Stomach (tissue), 9 donors: ENCODE measurements around the gene CBR3. TPM values are rescaled to one million over a fixed set of nuclear protein-coding genes. Genes with fewer than 3 reads are reported as not detected.
A peak's percentile ranks its signal among the peaks of the same experiment; 100 is the strongest.

Source experiments
- DNase-seq, 2 donors: peaks; one replicate each; pipeline versions ENCODE4 v3.0.0 to v3.0.0-alpha.2; 2013 to 2019
- H3K27ac ChIP-seq, 5 donors: fragments of 200-600 bp in 4 of 5; sonication (generic) in 4 of 5; one replicate each; pipeline ENCODE4 v1.5.1; 2013 to 2019; ENCODE audit warnings: mild to moderate bottlenecking in 1 of 5, moderate library complexity in 1 of 5
- H3K27me3 ChIP-seq, 3 donors: fragments of 200-600 bp; sonication (generic); one replicate each; pipeline ENCODE4 v1.5.1; 2017 to 2019; ENCODE audit warnings: mixed run types in 1 of 3
- H3K36me3 ChIP-seq, 4 donors: fragments of 200-600 bp; sonication (generic); 1 replicate in 3 of 4; 2 replicates in 1 of 4; pipeline ENCODE4 v1.5.1; 2016 to 2019
- H3K4me1 ChIP-seq, 4 donors: fragments of 200-600 bp; sonication (generic); one replicate each; pipeline ENCODE4 v1.5.1; 2016 to 2019
- H3K4me3 ChIP-seq, 4 donors: fragments of 200-600 bp; sonication (generic) in 3 of 4; one replicate each; pipeline ENCODE4 v1.5.1; 2016 to 2019; ENCODE audit warnings: mild to moderate bottlenecking in 1 of 4
- H3K9me3 ChIP-seq, 4 donors: fragments of 200-600 bp; sonication (generic); one replicate each; pipeline ENCODE4 v1.5.1; 2016 to 2019
- CTCF ChIP-seq, 7 experiments: fragments of 450-650 bp in 4 of 7; fragments of 200-600 bp in 3 of 7; sonication (generic) in 3 of 7; IDR thresholded peaks; one replicate each; pipeline ENCODE4 v1.5.1; 2016 to 2019; ENCODE audit warnings: antibody characterized with exemption in 7 of 7, control low read depth in 2 of 7, mild to moderate bottlenecking in 1 of 7
- EP300 ChIP-seq: sonication (generic); formaldehyde crosslinking; IDR thresholded peaks from one replicate; pipeline ENCODE4 v1.6.1; 2017; ENCODE audit warnings: antibody characterized with exemption
- POLR2A ChIP-seq, 4 donors: fragments of 450-650 bp; IDR thresholded peaks; one replicate each; pipeline ENCODE4 v1.6.1; 2016; ENCODE audit warnings: antibody characterized with exemption in 4 of 4, control low read depth in 2 of 4, mild to moderate bottlenecking in 1 of 4, moderate library complexity in 1 of 4
- POLR2AphosphoS5 ChIP-seq, 3 donors: sonication (generic); formaldehyde crosslinking; IDR thresholded peaks; one replicate each; pipeline ENCODE4 v1.6.1; 2016; ENCODE audit warnings: antibody characterized with exemption in 3 of 3
- WGBS, 5 donors: extraction: QIAGEN DNeasy Blood & Tissue Kit in 3 of 5; methylation state at CpG; one replicate each; pipeline versions ENCODE4 v1.1.5 to v1.1.7; 2013 to 2018; 5-methylcytosine and 5-hydroxymethylcytosine counted together
- intact Hi-C: fragments of 100-400 bp; cut with DNase I; formaldehyde crosslinking; loops from one replicate; pipeline ENCODE4 v1.15.1; 2023; ENCODE audit warnings: low total_unique reads
- polyA plus RNA-seq, 3 donors: library from polyadenylated mRNA; stranded (reverse); fragments of 200-250 nt; gene quantifications; one replicate each; pipeline ENCODE4 v1.2.3, GENCODE V29; 2013
- total RNA-seq, 5 donors: library from RNA; depleted of rRNA; stranded (reverse); fragments of >200 nt; gene quantifications; one replicate each; pipeline versions ENCODE4 v1.1.0 to v1.2.3, GENCODE V29; 2014 to 2016
- donor health status: healthy with polysubstance abuse.
- donor health status: Bipolar disorder and iron deficiency.
- donor health status: healthy.

CBR3 gene
- total and polyA plus RNA-seq, 8 donors, result 1.1 to 32.8 (median 5.5) TPM; not detected in 2

- peak overlapping the region in 2 of 4 donors; percentile 16 to 17 for H3K4me3 ChIP-seq
- WGBS, 5 donors, result 32 to 38% (median 36%) methylated on average over 28 to 29 of the region's 29 CpGs
Measured at GRCh38 chr21:36104317-36105300, 30.3 kb upstream of the CBR3 start.

GRCh38 chr21:36105327-36105842 lies 29.5 kb upstream of the CBR3 start:
- peaks cover 0 to 34% (median 0%) of the 10 kb centered on the region in 3 donors for H3K27me3 ChIP-seq
- TF ChIP-seq POLR2AphosphoS5 (IDR thresholded peaks at IDR 0.05) (no peak), CTCF (IDR thresholded peaks at IDR 0.05) (no peak), EP300 (no peak), POLR2A (IDR thresholded peaks at IDR 0.05) (no peak)
- H3K27ac ChIP-seq, result no peak overlapping the region
- H3K4me1 ChIP-seq, result peaks cover 0 to 10% (median 4%) of the 10 kb centered on the region in 4 donors
- H3K36me3 ChIP-seq, result no peaks in the 10 kb centered on the region
- whole genome bisulfite sequencing, 5 donors, result 66 to 89% (median 72%) methylated on average over 4 of the region's 4 CpGs
- H3K4me3 ChIP-seq, result peak overlapping the region in 2 of 4 donors; percentile 16 to 17
- H3K9me3 ChIP-seq, result no peaks in the 10 kb centered on the region
- no peak for DNase-seq
- intact Hi-C loops, result no loop called here

More at GRCh38 chr21:36104317-36105300, 30.3 kb upstream of the CBR3 start:
- H3K9me3 ChIP-seq, result no peaks in the 10 kb centered on the region
- H3K4me1 ChIP-seq, result peaks cover 0 to 10% (median 4%) of the 10 kb centered on the region in 4 donors
- TF ChIP-seq EP300, result no peak
- TF ChIP-seq CTCF (IDR thresholded peaks at IDR 0.05), result peak in 3 of 7 experiments; percentile 30 to 39 (median 38)
- intact Hi-C loops, result no loop called here
- peak; percentile 35 to 78 for DNase-seq
- H3K27me3 ChIP-seq, result peaks cover 0 to 34% (median 0%) of the 10 kb centered on the region in 3 donors
- H3K27ac ChIP-seq, result no peak overlapping the region
- no peaks in the 10 kb centered on the region for H3K36me3 ChIP-seq

- Histone ChIP-seq H3K27ac (no peak overlapping the region), H3K27me3 (peaks cover 0 to 27% (median 0%) of the 10 kb centered on the region in 3 donors), H3K36me3 (no peaks in the 10 kb centered on the region), H3K4me1 (peaks cover 4 to 27% (median 13%) of the 10 kb centered on the region in 4 donors), H3K9me3 (no peaks in the 10 kb centered on the region), H3K4me3 (no peak overlapping the region)
- TF ChIP-seq POLR2AphosphoS5 (IDR thresholded peaks at IDR 0.05), result no peak
- no peak for TF ChIP-seq EP300
- no peak for TF ChIP-seq POLR2A (IDR thresholded peaks at IDR 0.05)
- TF ChIP-seq CTCF (IDR thresholded peaks at IDR 0.05), result no peak
- DNase-seq, result no peak
- intact Hi-C loops, result loop anchor here (5.0 kb wide), 1 partner anchor 48 kb away; the partner anchor contains the start of gene SETD4
- 91 to 94% (median 93%) methylated on average over 10 of the region's 10 CpGs for WGBS, 5 donors
Measured at GRCh38 chr21:36109868-36110267, 25.0 kb upstream of the CBR3 start.

GRCh38 chr21:36111238-36111637 lies 23.6 kb upstream of the CBR3 start:
- WGBS, 5 donors, result 66 to 89% (median 77%) methylated on average over 8 of the region's 8 CpGs
- DNase-seq, result no peak
- peaks cover 0 to 13% (median 0%) of the 10 kb centered on the region in 3 donors for H3K27me3 ChIP-seq
- H3K9me3 ChIP-seq, result no peaks in the 10 kb centered on the region
- TF ChIP-seq POLR2A (IDR thresholded peaks at IDR 0.05), result no peak
- TF ChIP-seq POLR2AphosphoS5 (IDR thresholded peaks at IDR 0.05), result no peak
- no peak for TF ChIP-seq EP300
- no peak for TF ChIP-seq CTCF (IDR thresholded peaks at IDR 0.05)
- intact Hi-C loops, result loop anchor here (5.0 kb wide), 1 partner anchor 49 kb away; the partner anchor contains the start of gene SETD4
- H3K4me3 ChIP-seq, result no peak overlapping the region
- H3K27ac ChIP-seq, result no peak overlapping the region
- no peaks in the 10 kb centered on the region for H3K36me3 ChIP-seq
- H3K4me1 ChIP-seq, result peaks cover 4 to 24% (median 13%) of the 10 kb centered on the region in 4 donors
